H9 (cell line): Measurements from ENCODE around the gene ATP8A1. TPM values are rescaled to one million over a fixed set of nuclear protein-coding genes. Genes with fewer than 3 reads are reported as not detected.

Source experiments
- DNase-seq: peaks from one replicate; pipeline ENCODE4 v3.0.0-alpha.2; 2017
- H2AFZ ChIP-seq: one replicate; pipeline ENCODE4 v1.6.1; 2013; ENCODE audit warnings: mild to moderate bottlenecking, low read length, control low read depth, moderate library complexity
- H2AK5ac ChIP-seq: 2 replicates; pipeline ENCODE4 v1.6.1; 2013; ENCODE audit warnings: low read length, control low read depth, mixed read lengths; ENCODE audit not compliant: insufficient read length
- H2BK120ac ChIP-seq: one replicate; pipeline ENCODE4 v1.6.1; 2013; ENCODE audit warnings: low read depth, mild to moderate bottlenecking, low read length, control low read depth, inconsistent platforms; ENCODE audit not compliant: poor library complexity, severe bottlenecking
- H2BK12ac ChIP-seq: 2 replicates; pipeline ENCODE4 v1.6.1; 2013; ENCODE audit warnings: low read length, control low read depth, mixed read lengths, low read depth; ENCODE audit not compliant: insufficient read length
- H2BK15ac ChIP-seq: 2 replicates; pipeline ENCODE4 v1.6.1; 2013; ENCODE audit warnings: low read depth, low read length, control low read depth
- H2BK20ac ChIP-seq: one replicate; pipeline ENCODE4 v1.6.1; 2013; ENCODE audit warnings: low read depth, mild to moderate bottlenecking, low read length, control low read depth, inconsistent platforms; ENCODE audit not compliant: poor library complexity, severe bottlenecking
- H2BK5ac ChIP-seq: 2 replicates; pipeline ENCODE4 v1.6.1; 2013; ENCODE audit warnings: low read length, control low read depth, mixed read lengths; ENCODE audit not compliant: insufficient read length
- H3K14ac ChIP-seq: 2 replicates; pipeline ENCODE4 v1.6.1; 2013; ENCODE audit warnings: low read length, control low read depth; ENCODE audit not compliant: insufficient read depth
- H3K18ac ChIP-seq: 2 replicates; pipeline ENCODE4 v1.6.1; 2013; ENCODE audit warnings: low read depth, mild to moderate bottlenecking, mixed read lengths, low read length, control low read depth; ENCODE audit not compliant: insufficient read length
- H3K23ac ChIP-seq: 2 replicates; pipeline ENCODE4 v1.6.1; 2013; ENCODE audit warnings: low read length, control low read depth, mixed read lengths, low read depth; ENCODE audit not compliant: insufficient read length
- H3K23me2 ChIP-seq: 2 replicates; pipeline ENCODE4 v1.6.1; 2013; ENCODE audit warnings: low read depth, mild to moderate bottlenecking, mixed read lengths, low read length, control low read depth; ENCODE audit not compliant: insufficient read length, poor library complexity, severe bottlenecking
- H3K27ac ChIP-seq: 2 replicates; pipeline ENCODE4 v1.5.1; 2013; ENCODE audit warnings: low read length, control low read depth, mixed read lengths, low read depth; ENCODE audit not compliant: insufficient read length
- H3K27me3 ChIP-seq: 2 replicates; pipeline ENCODE4 v1.6.1; 2013; ENCODE audit warnings: low read length, control low read depth, inconsistent platforms; ENCODE audit not compliant: insufficient read depth
- H3K4ac ChIP-seq: 2 replicates; pipeline ENCODE4 v1.6.1; 2013; ENCODE audit warnings: low read depth, mild to moderate bottlenecking, control low read depth, inconsistent platforms, low read length, moderate library complexity
- H3K4me1 ChIP-seq: 2 replicates; pipeline ENCODE4 v1.6.1; 2013; ENCODE audit warnings: low read length, control low read depth, inconsistent platforms; ENCODE audit not compliant: insufficient read depth
- H3K4me2 ChIP-seq: 2 replicates; pipeline ENCODE4 v1.6.1; 2013; ENCODE audit warnings: low read length, control low read depth, mixed read lengths; ENCODE audit not compliant: insufficient read length, insufficient read depth
- H3K56ac ChIP-seq: 2 replicates; pipeline ENCODE4 v1.6.1; 2013; ENCODE audit warnings: low read depth, mild to moderate bottlenecking, mixed read lengths, low read length, control low read depth; ENCODE audit not compliant: insufficient read length
- H3K79me1 ChIP-seq: 2 replicates; pipeline ENCODE4 v1.6.1; 2013; ENCODE audit warnings: low read depth, mild to moderate bottlenecking, moderate library complexity, low read length, control low read depth, inconsistent platforms; ENCODE audit not compliant: insufficient read depth, poor library complexity, severe bottlenecking
- H3K79me2 ChIP-seq: 2 replicates; pipeline ENCODE4 v1.6.1; 2013; ENCODE audit warnings: low read length, control low read depth, inconsistent platforms; ENCODE audit not compliant: insufficient read depth
- H3K9ac ChIP-seq: 2 replicates; pipeline ENCODE4 v1.6.1; 2013; ENCODE audit warnings: low read length, control low read depth, mixed read lengths; ENCODE audit not compliant: insufficient read length; ENCODE audit errors: extremely low read depth
- H3K9me3 ChIP-seq: one replicate; pipeline ENCODE4 v1.6.1; 2013; ENCODE audit warnings: low read depth, low read length, inconsistent platforms; ENCODE audit not compliant: control insufficient read depth
- H3T11ph ChIP-seq: one replicate; pipeline ENCODE4 v1.6.1; 2013; ENCODE audit warnings: mild to moderate bottlenecking, low read length, control low read depth, inconsistent platforms
- H4K20me1 ChIP-seq: one replicate; pipeline ENCODE4 v1.6.1; 2013; ENCODE audit not compliant: control insufficient read depth, insufficient read length, insufficient read depth
- H4K5ac ChIP-seq: 2 replicates; pipeline ENCODE4 v1.6.1; 2013; ENCODE audit warnings: low read depth, mild to moderate bottlenecking, mixed read lengths, low read length, control low read depth; ENCODE audit not compliant: insufficient read length
- H4K8ac ChIP-seq: replicated peaks from 2 replicates; pipeline ENCODE4 v1.6.1; 2013; ENCODE audit warnings: low read length, control low read depth, mixed read lengths, low read depth; ENCODE audit not compliant: insufficient read length
- H4K91ac ChIP-seq: 2 replicates; pipeline ENCODE4 v1.6.1; 2013; ENCODE audit warnings: low read depth, mild to moderate bottlenecking, moderate library complexity, mixed read lengths, low read length, control low read depth; ENCODE audit not compliant: insufficient read length
- H3K27ac Mint-ChIP-seq, 3 experiments: 2 replicates in 2 of 3; 3 replicates in 1 of 3; pipeline ENCODE4 v1.8.0; 2020 to 2021; ENCODE audit warnings: mixed read lengths in 3 of 3, mild to moderate bottlenecking in 1 of 3, moderate library complexity in 1 of 3
- H3K27me3 Mint-ChIP-seq: 2 replicates; pipeline ENCODE4 v1.8.0; 2021; ENCODE audit warnings: low read depth, mild to moderate bottlenecking, moderate library complexity, mixed read lengths
- H3K36me3 Mint-ChIP-seq, 3 experiments: 2 replicates in 2 of 3; 3 replicates in 1 of 3; pipeline ENCODE4 v1.8.0; 2020 to 2021; ENCODE audit warnings: low read depth in 3 of 3, mixed read lengths in 3 of 3; ENCODE audit not compliant: insufficient read depth in 1 of 3
- H3K4me1 Mint-ChIP-seq, 2 experiments: 2 replicates each; pipeline ENCODE4 v1.8.0; 2020; ENCODE audit warnings: mixed read lengths in 2 of 2
- H3K4me3 Mint-ChIP-seq, 2 experiments: 2 replicates in 1 of 2; 3 replicates in 1 of 2; pipeline ENCODE4 v1.8.0; 2020 to 2021; ENCODE audit warnings: mild to moderate bottlenecking in 2 of 2, mixed read lengths in 2 of 2, moderate library complexity in 1 of 2
- H3K9me3 Mint-ChIP-seq, 2 experiments: 2 replicates in 1 of 2; 3 replicates in 1 of 2; pipeline ENCODE4 v1.8.0; 2020; ENCODE audit warnings: mild to moderate bottlenecking in 2 of 2, mixed read lengths in 2 of 2, moderate library complexity in 1 of 2
- CTCF ChIP-seq: fragments of 200-600 bp; sonication (generic); conservative IDR thresholded peaks from 3 replicates; pipeline ENCODE4 v1.8.0; 2021; ENCODE audit warnings: antibody characterized with exemption, mild to moderate bottlenecking
- WGBS: extraction: QIAGEN DNeasy Blood & Tissue Kit; methylation state at CpG from one replicate; pipeline ENCODE4 v1.1.7; 2013; ENCODE audit warnings: missing lambda C conversion rate, low lambda C conversion rate, mixed read lengths; ENCODE audit not compliant: insufficient read length; ENCODE audit errors: extremely low coverage; 5-methylcytosine and 5-hydroxymethylcytosine counted together
- total RNA-seq: library from RNA; stranded (reverse); gene quantifications from 2 replicates; pipeline ENCODE4 v1.2.1, GENCODE V29; 2021

Gene ATP8A1
- total RNA-seq, 1 experiment from 2014 or later = 5.1 TPM

GRCh38 chr4:42359711-42360110, 297.2 kb downstream of the ATP8A1 start:
- Mint-ChIP-seq H3K9me3 (peaks cover 5 to 6% of the 10 kb centered on the region in 2 experiments; a peak in 2 of 5 replicates), H3K27me3 (no peaks in the 10 kb centered on the region; the same call in 1 of the 2 replicates), H3K36me3 (peaks cover 0 to 6% (median 0%) of the 10 kb centered on the region in 3 experiments; a peak in 2 of 7 replicates), H3K4me1 (peaks cover 10 to 12% of the 10 kb centered on the region in 2 experiments), H3K27ac (no peak overlapping the region), H3K4me3 (no peak overlapping the region)
- Histone ChIP-seq H2BK120ac (no peak overlapping the region), H2BK15ac (no peak overlapping the region), H3T11ph (no peak overlapping the region), H4K5ac (no peak overlapping the region), H3K4me2 (no peak overlapping the region), H3K27ac (no peak overlapping the region), H3K23me2 (no peaks in the 10 kb centered on the region), H3K18ac (no peak overlapping the region), H3K9ac (no peak overlapping the region), H3K56ac (no peak overlapping the region), H4K20me1 (no peaks in the 10 kb centered on the region), H2BK5ac (no peak overlapping the region), H3K4ac (no peak overlapping the region), H2AFZ (no peak overlapping the region), H3K4me1 (peaks cover 3% of the 10 kb centered on the region; the same call in 1 of the 2 replicates), H3K27me3 (no peaks in the 10 kb centered on the region; the same call in 1 of the 2 replicates), H4K91ac (no peak overlapping the region), H2BK20ac (no peak overlapping the region), H3K23ac (no peak overlapping the region), H2BK12ac (no peak overlapping the region), H3K9me3 (no peaks in the 10 kb centered on the region), H4K8ac (no peak overlapping the region), H2AK5ac (no peak overlapping the region), H3K14ac (no peak overlapping the region), H3K79me1 (no peaks in the 10 kb centered on the region), H3K79me2 (no peaks in the 10 kb centered on the region; the same call in 1 of the 2 replicates)
- no peak for DNase-seq
- no peak for TF ChIP-seq CTCF
- WGBS = no CpG with 5 or more reads among the region's 5 CpGs

Other genes starting within 250 kb of the ATP8A1 start
- not detected in 2 replicates for gene GRXCR1, start 235.6 kb upstream of the ATP8A1 start, total RNA-seq